GM10248 (cell line): ENCODE data around the gene NLGN1.

Experiments used
- CTCF ChIA-PET: fragments of 300-600 bp; sonication (Branson Sonifier 250); formaldehyde crosslinking; extraction: SDS; loops from one replicate; lab custom pipeline; 2021; ENCODE audit warnings: antibody characterized with exemption; lab: Yijun Ruan, JAX
- POLR2A ChIA-PET: fragments of 350-650 bp; sonication (Branson Sonifier 250); formaldehyde crosslinking; extraction: SDS; loops from one replicate; lab custom pipeline; 2020; ENCODE audit warnings: antibody characterized with exemption; lab: Yijun Ruan, JAX
- DNase-seq: peaks from one replicate; pipeline ENCODE4 v3.0.0; 2012; ENCODE audit errors: extremely low spot score
- CTCF ChIP-seq: IDR thresholded peaks from 2 replicates; pipeline ENCODE4 v1.5.1; 2012; ENCODE audit warnings: mild to moderate bottlenecking, low read depth; ENCODE audit errors: extremely low read depth, missing control alignments, control extremely low read depth

NLGN1 gene

GRCh38 chr3:174132421-174133042 lies 735.0 kb downstream of the NLGN1 start:
- DNase-seq, result no peak
- no peak for TF ChIP-seq CTCF
- ChIA-PET CTCF (no interaction called here), POLR2A (no interaction called here)

- TF ChIP-seq CTCF, result no peak
- ChIA-PET POLR2A (no interaction called here), CTCF (no interaction called here)
- DNase-seq, result no peak
Measured at GRCh38 chr3:174146008-174146407, 748.5 kb downstream of the NLGN1 start.

GRCh38 chr3:174147798-174148197 lies 750.3 kb downstream of the NLGN1 start:
- TF ChIP-seq CTCF, result no peak
- ChIA-PET CTCF (no interaction called here), POLR2A (no interaction called here)
- no peak for DNase-seq

GRCh38 chr3:174153871-174154270 lies 756.3 kb downstream of the NLGN1 start:
- ChIA-PET POLR2A (no interaction called here), CTCF (no interaction called here)
- TF ChIP-seq CTCF, result no peak
- no peak for DNase-seq

- ChIA-PET CTCF (no interaction called here), POLR2A (no interaction called here)
- TF ChIP-seq CTCF, result no peak
- DNase-seq, result no peak
Measured at GRCh38 chr3:174156200-174156599, 758.7 kb downstream of the NLGN1 start.

GRCh38 chr3:174158674-174159073 lies 761.1 kb downstream of the NLGN1 start:
- ChIA-PET CTCF (interaction anchor here (1.3 kb wide), 1 partner anchor 19 kb away, joined by 3 read pairs; no protein-coding TSS in a partner anchor), POLR2A (no interaction called here)
- no peak for DNase-seq
- no peak for TF ChIP-seq CTCF
